AG04450 (cell line): ENCODE data around the gene ZCCHC10. TPM values are rescaled to one million over a fixed set of nuclear protein-coding genes. Genes with fewer than 3 reads are reported as not detected.
"Not testable (repeated sequence)": the region's sequence is repeated elsewhere in the genome, so short reads cannot be mapped to it uniquely, and the experiment has no call there.

Experiments used
- CTCF ChIA-PET: fragments of 300-600, 350-600 bp; formaldehyde crosslinking; extraction: SDS; loops from one replicate; lab custom pipeline; 2022; ENCODE audit warnings: antibody characterized with exemption, inconsistent platforms; lab: Charles Lee
- POLR2A ChIA-PET: fragments of 350-600 bp; formaldehyde crosslinking; extraction: SDS; loops from one replicate; lab custom pipeline; 2021; ENCODE audit warnings: antibody characterized with exemption, inconsistent platforms; lab: Yijun Ruan, JAX
- DNase-seq: peaks from one replicate; pipeline ENCODE4 v3.0.0-alpha.2; 2011; ENCODE audit warnings: low read depth, low spot score
- H3K27ac ChIP-seq: one replicate; pipeline ENCODE4 v1.5.1; 2012; ENCODE audit warnings: low read depth, low read length, control low read depth
- H3K27me3 ChIP-seq: one replicate; pipeline ENCODE4 v1.6.0; 2012; ENCODE audit warnings: low read length; ENCODE audit not compliant: control insufficient read depth, insufficient read depth
- H3K4me3 ChIP-seq: 2 replicates; pipeline ENCODE4 v1.5.1; 2011; ENCODE audit warnings: mild to moderate bottlenecking, low read depth, low read length, control low read depth
- H3K9me3 ChIP-seq: 2 replicates; pipeline ENCODE4 v1.5.1; 2012; ENCODE audit warnings: low read length; ENCODE audit not compliant: control insufficient read depth, insufficient read depth
- CTCF ChIP-seq: IDR thresholded peaks from 2 replicates; pipeline ENCODE4 v1.5.1; 2011; ENCODE audit warnings: low read depth, low read length, control low read depth, inconsistent platforms
- polyA plus RNA-seq: library from polyadenylated mRNA; depleted of rRNA; stranded (reverse); fragments of >200 nt; gene quantifications from 2 replicates; pipeline ENCODE4 v1.2.3, GENCODE V29; 2011

Gene ZCCHC10
- polyA plus RNA-seq, 1 experiment = 28.8 TPM

GRCh38 chr5:132998556-132998955 lies 27.8 kb downstream of the ZCCHC10 start:
- POLR2A ChIA-PET = no interaction called here
- no peaks in the 10 kb centered on the region; the same call in 1 of the 2 replicates for H3K9me3 ChIP-seq
- no peak for TF ChIP-seq CTCF
- H3K4me3 ChIP-seq = no peak overlapping the region
- DNase-seq = no peak
- no peaks in the 10 kb centered on the region for H3K27me3 ChIP-seq
- CTCF ChIA-PET = no interaction called here
- no peak overlapping the region for H3K27ac ChIP-seq

- no peak for TF ChIP-seq CTCF
- no peak for DNase-seq
- Histone ChIP-seq H3K9me3 (no peaks in the 10 kb centered on the region; the same call in 1 of the 2 replicates), H3K4me3 (no peak overlapping the region), H3K27me3 (no peaks in the 10 kb centered on the region), H3K27ac (no peak overlapping the region)
- ChIA-PET POLR2A (interaction anchor here (0.7 kb wide), 1 partner anchor 396 kb away, joined by 3 read pairs; no protein-coding TSS in a partner anchor), CTCF (no interaction called here)
These were observed 30.0 kb downstream of the ZCCHC10 start for GRCh38 chr5:132996307-132996706.

- Histone ChIP-seq H3K27ac (no peak overlapping the region), H3K27me3 (no peaks in the 10 kb centered on the region), H3K9me3 (no peaks in the 10 kb centered on the region), H3K4me3 (no peak overlapping the region)
- no peak for TF ChIP-seq CTCF
- POLR2A ChIA-PET = no interaction called here
- CTCF ChIA-PET = no interaction called here
- no peak for DNase-seq
These were observed 38.6 kb downstream of the ZCCHC10 start for GRCh38 chr5:132987531-132988408.

- H3K27me3 ChIP-seq, H3K27ac ChIP-seq, H3K9me3 ChIP-seq, DNase-seq, H3K4me3 ChIP-seq, CTCF ChIA-PET, POLR2A ChIA-PET: not testable (repeated sequence)
These were observed 43.4 kb downstream of the ZCCHC10 start for GRCh38 chr5:132982971-132983370.

GRCh38 chr5:132981288-132981687 lies 45.1 kb downstream of the ZCCHC10 start:
- POLR2A ChIA-PET = no interaction called here
- TF ChIP-seq CTCF = no peak

More at GRCh38 chr5:132981288-132981687, 45.1 kb downstream of the ZCCHC10 start:
- Histone ChIP-seq H3K4me3 (no peak overlapping the region), H3K27me3 (no peaks in the 10 kb centered on the region), H3K27ac (no peak overlapping the region), H3K9me3 (peaks cover 8% of the 10 kb centered on the region)
- CTCF ChIA-PET = no interaction called here
- no peak for DNase-seq
